K562 (cell line): Measurements from ENCODE around the gene GZF1. TPM values are rescaled to one million over a fixed set of nuclear protein-coding genes. Genes with fewer than 3 reads are reported as not detected.

Experiments used
- CREBBP ChIP-seq: IDR thresholded peaks from one replicate; pipeline ENCODE4 v1.6.1; 2012; ENCODE audit warnings: low read depth, mild to moderate bottlenecking, control low read depth, inconsistent platforms, low read length
- IFI16 ChIP-seq: fragments of 250-450 bp; sonication (Bioruptor Pico); IDR thresholded peaks from 2 replicates; pipeline ENCODE4 v2.1.2; 2022; ENCODE audit warnings: mild to moderate bottlenecking, inconsistent platforms
- TFAM ChIP-seq: fragments of 250-450 bp; sonication (Bioruptor Pico); conservative IDR thresholded peaks from 2 replicates; pipeline ENCODE4 v1.5.0; 2021; ENCODE audit warnings: mild to moderate bottlenecking, moderate library complexity
- XRCC3 ChIP-seq: fragments of 450-650 bp; IDR thresholded peaks from 2 replicates; pipeline ENCODE4 v1.6.1; 2017; ENCODE audit warnings: mild to moderate bottlenecking, moderate library complexity
- ZNF518B ChIP-seq: fragments of 250-450 bp; sonication (Bioruptor Pico); IDR thresholded peaks from 2 replicates; pipeline ENCODE4 v1.5.0; 2021; ENCODE audit warnings: mild to moderate bottlenecking, moderate library complexity
- polyA plus RNA-seq, 8 experiments: library from polyadenylated mRNA; depleted of rRNA in 4 of 8; stranded (reverse) in 5 of 8; unstranded in 3 of 8; fragments of >200 nt; fragmentation: Nextera tagmentation in 2 of 8; fragmentation: Illumina TruSeq in 1 of 8; extraction: Ambion mirVana in 2 of 8; extraction: Trizol in 1 of 8; gene quantifications; 2 replicates each; pipeline versions ENCODE4 v1.2.1 to v1.2.3, GENCODE V29; 2011 to 2014; ENCODE audit warnings: inconsistent platforms in 1 of 8, missing spikeins in 1 of 8
- total RNA-seq, 7 experiments: library from RNA; depleted of rRNA in 6 of 7; stranded (reverse); fragments of >200 nt in 6 of 7; fragmentation: Illumina TruSeq in 2 of 7; extraction: Trizol in 2 of 7; gene quantifications; 2 replicates each; pipeline versions ENCODE4 v1.2.1 to v1.2.3, GENCODE V29; 2011 to 2021; ENCODE audit warnings: low replicate concordance in 1 of 7
- TF ChIP-seq, protein P1 (sequence below): sonication (generic); formaldehyde crosslinking; IDR thresholded peaks from 2 replicates; pipeline ENCODE4 v1.8.1; 2023; ENCODE audit warnings: missing genetic modification reagents, mild to moderate bottlenecking, borderline replicate concordance
- TF ChIP-seq, protein P2 (sequence below), 3 experiments: fragments of 200-800 bp in 1 of 3; fragments of 250-450 bp in 1 of 3; fragments of 450-650 bp in 1 of 3; sonication (Bioruptor Pico) in 1 of 3; sonication (Bioruptor generic) in 1 of 3; formaldehyde crosslinking in 1 of 3; IDR thresholded peaks; 2 replicates each; pipeline versions ENCODE4 v1.6.1 to v1.8.0; 2016 to 2022; ENCODE audit warnings: mild to moderate bottlenecking in 2 of 3, missing genetic modification characterization in 2 of 3, missing compliant biosample characterization in 1 of 3, moderate library complexity in 1 of 3
- TF ChIP-seq, protein P3 (sequence below), 2 experiments: fragments of 450-650 bp in 1 of 2; sonication (generic) in 1 of 2; formaldehyde crosslinking; conservative IDR thresholded peaks; 2 replicates each; pipeline versions ENCODE4 v1.4.0 to v1.8.1; 2020 to 2022; ENCODE audit warnings: mild to moderate bottlenecking in 1 of 2, missing genetic modification reagents in 1 of 2
- TF ChIP-seq, protein P4 (sequence below): sonication (generic); formaldehyde crosslinking; IDR thresholded peaks from 2 replicates; pipeline ENCODE4 v1.8.1; 2023; ENCODE audit warnings: mild to moderate bottlenecking, missing genetic modification reagents

GZF1 gene
- total and polyA plus RNA-seq, 9 of the 15 experiments (the other 6 are each of a cell fraction or from before 2014, with no cell fraction given) = 1.2 to 15.7 (median 7.4) TPM

GRCh38 chr20:23357767-23358562 lies 4.0 kb upstream of the GZF1 start (continued):
- TF ChIP-seq ZNF518B (CRISPR knock-in tag) = no peak
- TF ChIP-seq, protein P1, sequence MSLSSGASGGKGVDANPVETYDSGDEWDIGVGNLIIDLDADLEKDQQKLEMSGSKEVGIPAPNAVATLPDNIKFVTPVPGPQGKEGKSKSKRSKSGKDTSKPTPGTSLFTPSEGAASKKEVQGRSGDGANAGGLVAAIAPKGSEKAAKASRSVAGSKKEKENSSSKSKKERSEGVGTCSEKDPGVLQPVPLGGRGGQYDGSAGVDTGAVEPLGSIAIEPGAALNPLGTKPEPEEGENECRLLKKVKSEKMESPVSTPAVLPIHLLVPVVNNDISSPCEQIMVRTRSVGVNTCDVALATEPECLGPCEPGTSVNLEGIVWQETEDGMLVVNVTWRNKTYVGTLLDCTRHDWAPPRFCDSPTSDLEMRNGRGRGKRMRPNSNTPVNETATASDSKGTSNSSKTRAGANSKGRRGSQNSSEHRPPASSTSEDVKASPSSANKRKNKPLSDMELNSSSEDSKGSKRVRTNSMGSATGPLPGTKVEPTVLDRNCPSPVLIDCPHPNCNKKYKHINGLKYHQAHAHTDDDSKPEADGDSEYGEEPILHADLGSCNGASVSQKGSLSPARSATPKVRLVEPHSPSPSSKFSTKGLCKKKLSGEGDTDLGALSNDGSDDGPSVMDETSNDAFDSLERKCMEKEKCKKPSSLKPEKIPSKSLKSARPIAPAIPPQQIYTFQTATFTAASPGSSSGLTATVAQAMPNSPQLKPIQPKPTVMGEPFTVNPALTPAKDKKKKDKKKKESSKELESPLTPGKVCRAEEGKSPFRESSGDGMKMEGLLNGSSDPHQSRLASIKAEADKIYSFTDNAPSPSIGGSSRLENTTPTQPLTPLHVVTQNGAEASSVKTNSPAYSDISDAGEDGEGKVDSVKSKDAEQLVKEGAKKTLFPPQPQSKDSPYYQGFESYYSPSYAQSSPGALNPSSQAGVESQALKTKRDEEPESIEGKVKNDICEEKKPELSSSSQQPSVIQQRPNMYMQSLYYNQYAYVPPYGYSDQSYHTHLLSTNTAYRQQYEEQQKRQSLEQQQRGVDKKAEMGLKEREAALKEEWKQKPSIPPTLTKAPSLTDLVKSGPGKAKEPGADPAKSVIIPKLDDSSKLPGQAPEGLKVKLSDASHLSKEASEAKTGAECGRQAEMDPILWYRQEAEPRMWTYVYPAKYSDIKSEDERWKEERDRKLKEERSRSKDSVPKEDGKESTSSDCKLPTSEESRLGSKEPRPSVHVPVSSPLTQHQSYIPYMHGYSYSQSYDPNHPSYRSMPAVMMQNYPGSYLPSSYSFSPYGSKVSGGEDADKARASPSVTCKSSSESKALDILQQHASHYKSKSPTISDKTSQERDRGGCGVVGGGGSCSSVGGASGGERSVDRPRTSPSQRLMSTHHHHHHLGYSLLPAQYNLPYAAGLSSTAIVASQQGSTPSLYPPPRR = no peak
- TF ChIP-seq, protein P2, sequence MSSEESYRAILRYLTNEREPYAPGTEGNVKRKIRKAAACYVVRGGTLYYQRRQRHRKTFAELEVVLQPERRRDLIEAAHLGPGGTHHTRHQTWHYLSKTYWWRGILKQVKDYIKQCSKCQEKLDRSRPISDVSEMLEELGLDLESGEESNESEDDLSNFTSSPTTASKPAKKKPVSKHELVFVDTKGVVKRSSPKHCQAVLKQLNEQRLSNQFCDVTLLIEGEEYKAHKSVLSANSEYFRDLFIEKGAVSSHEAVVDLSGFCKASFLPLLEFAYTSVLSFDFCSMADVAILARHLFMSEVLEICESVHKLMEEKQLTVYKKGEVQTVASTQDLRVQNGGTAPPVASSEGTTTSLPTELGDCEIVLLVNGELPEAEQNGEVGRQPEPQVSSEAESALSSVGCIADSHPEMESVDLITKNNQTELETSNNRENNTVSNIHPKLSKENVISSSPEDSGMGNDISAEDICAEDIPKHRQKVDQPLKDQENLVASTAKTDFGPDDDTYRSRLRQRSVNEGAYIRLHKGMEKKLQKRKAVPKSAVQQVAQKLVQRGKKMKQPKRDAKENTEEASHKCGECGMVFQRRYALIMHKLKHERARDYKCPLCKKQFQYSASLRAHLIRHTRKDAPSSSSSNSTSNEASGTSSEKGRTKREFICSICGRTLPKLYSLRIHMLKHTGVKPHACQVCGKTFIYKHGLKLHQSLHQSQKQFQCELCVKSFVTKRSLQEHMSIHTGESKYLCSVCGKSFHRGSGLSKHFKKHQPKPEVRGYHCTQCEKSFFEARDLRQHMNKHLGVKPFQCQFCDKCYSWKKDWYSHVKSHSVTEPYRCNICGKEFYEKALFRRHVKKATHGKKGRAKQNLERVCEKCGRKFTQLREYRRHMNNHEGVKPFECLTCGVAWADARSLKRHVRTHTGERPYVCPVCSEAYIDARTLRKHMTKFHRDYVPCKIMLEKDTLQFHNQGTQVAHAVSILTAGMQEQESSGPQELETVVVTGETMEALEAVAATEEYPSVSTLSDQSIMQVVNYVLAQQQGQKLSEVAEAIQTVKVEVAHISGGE (CRISPR knock-in tag; IDR thresholded peaks at IDR 0.05) = no peak
- TF ChIP-seq CREBBP = no peak
- TF ChIP-seq, protein P3, sequence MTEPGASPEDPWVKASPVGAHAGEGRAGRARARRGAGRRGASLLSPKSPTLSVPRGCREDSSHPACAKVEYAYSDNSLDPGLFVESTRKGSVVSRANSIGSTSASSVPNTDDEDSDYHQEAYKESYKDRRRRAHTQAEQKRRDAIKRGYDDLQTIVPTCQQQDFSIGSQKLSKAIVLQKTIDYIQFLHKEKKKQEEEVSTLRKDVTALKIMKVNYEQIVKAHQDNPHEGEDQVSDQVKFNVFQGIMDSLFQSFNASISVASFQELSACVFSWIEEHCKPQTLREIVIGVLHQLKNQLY (CRISPR knock-in tag; conservative IDR thresholded peaks at IDR 0.05) = no peak
- TF ChIP-seq TFAM = no peak
- TF ChIP-seq XRCC3 = no peak
- TF ChIP-seq, protein P4, sequence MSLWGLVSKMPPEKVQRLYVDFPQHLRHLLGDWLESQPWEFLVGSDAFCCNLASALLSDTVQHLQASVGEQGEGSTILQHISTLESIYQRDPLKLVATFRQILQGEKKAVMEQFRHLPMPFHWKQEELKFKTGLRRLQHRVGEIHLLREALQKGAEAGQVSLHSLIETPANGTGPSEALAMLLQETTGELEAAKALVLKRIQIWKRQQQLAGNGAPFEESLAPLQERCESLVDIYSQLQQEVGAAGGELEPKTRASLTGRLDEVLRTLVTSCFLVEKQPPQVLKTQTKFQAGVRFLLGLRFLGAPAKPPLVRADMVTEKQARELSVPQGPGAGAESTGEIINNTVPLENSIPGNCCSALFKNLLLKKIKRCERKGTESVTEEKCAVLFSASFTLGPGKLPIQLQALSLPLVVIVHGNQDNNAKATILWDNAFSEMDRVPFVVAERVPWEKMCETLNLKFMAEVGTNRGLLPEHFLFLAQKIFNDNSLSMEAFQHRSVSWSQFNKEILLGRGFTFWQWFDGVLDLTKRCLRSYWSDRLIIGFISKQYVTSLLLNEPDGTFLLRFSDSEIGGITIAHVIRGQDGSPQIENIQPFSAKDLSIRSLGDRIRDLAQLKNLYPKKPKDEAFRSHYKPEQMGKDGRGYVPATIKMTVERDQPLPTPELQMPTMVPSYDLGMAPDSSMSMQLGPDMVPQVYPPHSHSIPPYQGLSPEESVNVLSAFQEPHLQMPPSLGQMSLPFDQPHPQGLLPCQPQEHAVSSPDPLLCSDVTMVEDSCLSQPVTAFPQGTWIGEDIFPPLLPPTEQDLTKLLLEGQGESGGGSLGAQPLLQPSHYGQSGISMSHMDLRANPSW (CRISPR knock-in tag) = no peak
- no peak for TF ChIP-seq IFI16 (CRISPR knock-in tag)
